ENCODE measurements around the gene ZNF282.

DNA sequence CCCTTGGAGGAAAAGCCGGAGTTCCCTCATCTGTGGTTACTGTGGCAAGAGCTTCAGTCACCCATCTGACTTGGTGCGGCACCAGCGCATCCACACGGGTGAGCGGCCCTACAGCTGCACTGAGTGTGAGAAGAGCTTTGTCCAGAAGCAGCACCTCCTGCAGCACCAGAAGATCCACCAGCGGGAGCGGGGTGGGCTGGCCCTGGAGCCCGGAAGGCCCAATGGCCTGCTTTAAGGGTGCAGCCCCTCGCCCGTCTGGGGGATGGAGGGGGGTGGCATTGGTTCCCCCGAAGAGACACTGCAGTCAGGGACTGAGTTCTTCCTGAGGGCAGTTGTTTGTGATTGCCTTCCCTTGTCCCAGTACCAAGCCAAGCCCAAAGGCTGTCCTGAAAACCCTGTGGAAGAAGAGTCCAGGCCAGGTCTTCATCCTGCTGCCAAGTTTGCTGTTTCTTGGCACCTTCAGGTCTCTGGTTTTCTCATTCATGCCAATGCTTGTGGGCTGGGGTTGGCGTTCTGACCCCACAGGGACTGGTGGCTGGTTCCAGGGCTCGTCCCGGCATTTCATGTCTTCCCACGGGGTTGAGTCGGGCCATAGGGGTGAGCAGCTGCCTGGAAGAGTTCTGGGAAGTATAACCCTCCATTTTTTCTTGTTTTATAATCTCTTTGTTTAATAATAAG is 59.0 kb downstream of the ZNF282 start:
- TF ChIP-seq, protein P1, sequence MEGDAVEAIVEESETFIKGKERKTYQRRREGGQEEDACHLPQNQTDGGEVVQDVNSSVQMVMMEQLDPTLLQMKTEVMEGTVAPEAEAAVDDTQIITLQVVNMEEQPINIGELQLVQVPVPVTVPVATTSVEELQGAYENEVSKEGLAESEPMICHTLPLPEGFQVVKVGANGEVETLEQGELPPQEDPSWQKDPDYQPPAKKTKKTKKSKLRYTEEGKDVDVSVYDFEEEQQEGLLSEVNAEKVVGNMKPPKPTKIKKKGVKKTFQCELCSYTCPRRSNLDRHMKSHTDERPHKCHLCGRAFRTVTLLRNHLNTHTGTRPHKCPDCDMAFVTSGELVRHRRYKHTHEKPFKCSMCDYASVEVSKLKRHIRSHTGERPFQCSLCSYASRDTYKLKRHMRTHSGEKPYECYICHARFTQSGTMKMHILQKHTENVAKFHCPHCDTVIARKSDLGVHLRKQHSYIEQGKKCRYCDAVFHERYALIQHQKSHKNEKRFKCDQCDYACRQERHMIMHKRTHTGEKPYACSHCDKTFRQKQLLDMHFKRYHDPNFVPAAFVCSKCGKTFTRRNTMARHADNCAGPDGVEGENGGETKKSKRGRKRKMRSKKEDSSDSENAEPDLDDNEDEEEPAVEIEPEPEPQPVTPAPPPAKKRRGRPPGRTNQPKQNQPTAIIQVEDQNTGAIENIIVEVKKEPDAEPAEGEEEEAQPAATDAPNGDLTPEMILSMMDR (IDR thresholded peaks at IDR 0.05) = no peak
- TF ChIP-seq POLR2A (IDR thresholded peaks at IDR 0.05) (no peak), POLR2AphosphoS5 (IDR thresholded peaks at IDR 0.05) (no peak)

Data from prostate gland (tissue), 2 donors.